GM21423 (cell line): ENCODE results near the gene TOX3.

Source experiments
- ATAC-seq: cut with Tn5 transposase; IDR thresholded peaks from one replicate; pipeline ENCODE4 v1.9.1; 2021; ENCODE audit warnings: mild to moderate bottlenecking, moderate library complexity; ENCODE audit not compliant: unreplicated experiment

Gene TOX3

GRCh38 chr16:52547004-52547833 is at the start of gene TOX3:
Gene TOX3 (minus strand): TSS chr16:52547143. CDS start chr16:52546723, 420 bp downstream.
- ATAC-seq: no peak

GRCh38 chr16:52592778-52593177 is 45.8 kb upstream of the TOX3 start:
- ATAC-seq: no peak

- ATAC-seq: no peak
Observed at GRCh38 chr16:52591934-52592592, 45.1 kb upstream of the TOX3 start.

- ATAC-seq: no peak
Observed at GRCh38 chr16:52591471-52591870, 44.5 kb upstream of the TOX3 start.

- no peak for ATAC-seq
Observed at GRCh38 chr16:52586159-52586558, 39.2 kb upstream of the TOX3 start.

- ATAC-seq: no peak
Observed at GRCh38 chr16:52584354-52585320, 37.7 kb upstream of the TOX3 start.

GRCh38 chr16:52581530-52581929 is 34.6 kb upstream of the TOX3 start:
- ATAC-seq: no peak

- ATAC-seq: no peak
Observed at GRCh38 chr16:52580488-52580887, 33.5 kb upstream of the TOX3 start.

GRCh38 chr16:52578829-52579498 is 32.0 kb upstream of the TOX3 start:
- ATAC-seq: no peak

GRCh38 chr16:52578007-52578828 is 31.3 kb upstream of the TOX3 start:
- ATAC-seq: no peak

GRCh38 chr16:52577130-52577706 is 30.3 kb upstream of the TOX3 start:
- ATAC-seq: no peak

- peak; percentile 87 for ATAC-seq
Observed at GRCh38 chr16:52573365-52574299, 26.7 kb upstream of the TOX3 start.

- ATAC-seq: no peak
Observed at GRCh38 chr16:52572656-52573055, 25.7 kb upstream of the TOX3 start.

GRCh38 chr16:52570495-52571091 is 23.6 kb upstream of the TOX3 start:
- ATAC-seq: no peak

GRCh38 chr16:52569701-52570100 is 22.8 kb upstream of the TOX3 start:
- ATAC-seq: no peak

- ATAC-seq: no peak
Observed at GRCh38 chr16:52568983-52569690, 22.2 kb upstream of the TOX3 start.

- ATAC-seq: no peak
Observed at GRCh38 chr16:52568495-52568894, 21.6 kb upstream of the TOX3 start.
